Epithelial cell of alveolus of lung (primary cell): ENCODE measurements around the gene MYL6. TPM values are rescaled to one million over a fixed set of nuclear protein-coding genes. Genes with fewer than 3 reads are reported as not detected.

Experiments
- total RNA-seq: library from RNA; depleted of rRNA; stranded (reverse); fragments of >200 nt; gene quantifications from 2 replicates; pipeline ENCODE4 v1.2.1, GENCODE V29; 2015

The MYL6 gene
- total RNA-seq, result 1,228 and 2,927 TPM in 2 replicates

DNA sequence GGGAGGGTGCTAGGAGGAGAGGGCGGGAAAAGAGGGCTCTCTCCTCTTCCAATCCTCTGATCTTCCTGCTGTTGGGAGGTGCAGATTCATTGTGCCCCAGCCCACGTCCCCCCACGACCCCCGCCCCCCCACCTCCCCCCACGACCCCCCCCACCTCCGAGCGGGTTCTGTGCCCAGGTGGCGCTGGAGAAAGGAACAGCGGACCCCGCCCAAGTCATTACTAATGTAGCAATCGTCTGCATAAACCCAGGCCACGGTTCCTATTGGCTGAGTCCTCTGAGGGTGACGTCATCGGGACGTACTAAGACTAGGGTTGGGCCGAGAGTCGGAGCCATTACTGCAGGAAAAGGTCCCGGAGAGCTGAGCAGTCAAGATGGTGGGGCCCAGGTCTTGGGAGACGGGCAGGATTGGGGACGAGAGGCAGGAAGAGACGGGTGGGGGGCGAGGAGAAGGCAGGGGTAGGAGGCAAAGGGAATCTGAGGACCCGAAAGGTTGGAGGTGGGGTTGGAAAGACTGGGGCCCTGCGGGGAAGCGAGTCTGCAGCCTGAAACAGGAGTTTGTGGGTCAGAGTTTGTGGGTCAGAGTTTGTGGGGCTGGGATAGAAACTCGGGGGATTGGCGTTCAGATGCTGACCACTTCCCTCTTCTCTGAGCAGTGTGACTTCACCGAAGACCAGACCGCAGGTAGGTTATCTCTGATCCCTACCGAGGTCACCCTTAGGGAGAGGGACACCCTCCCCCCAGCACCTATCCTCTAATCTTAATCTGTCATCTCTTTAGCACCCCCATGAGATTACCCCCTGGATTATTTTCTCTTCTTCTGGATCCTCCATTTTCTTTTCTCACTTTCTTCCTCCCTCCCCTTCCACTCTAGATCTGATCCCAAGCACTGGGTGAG, at the start of gene MYL6:
MYL6 (plus strand) TSS at position 331 of the 897 bp plus-strand sequence; CDS start at position 374, 43 bp downstream.

DNA sequence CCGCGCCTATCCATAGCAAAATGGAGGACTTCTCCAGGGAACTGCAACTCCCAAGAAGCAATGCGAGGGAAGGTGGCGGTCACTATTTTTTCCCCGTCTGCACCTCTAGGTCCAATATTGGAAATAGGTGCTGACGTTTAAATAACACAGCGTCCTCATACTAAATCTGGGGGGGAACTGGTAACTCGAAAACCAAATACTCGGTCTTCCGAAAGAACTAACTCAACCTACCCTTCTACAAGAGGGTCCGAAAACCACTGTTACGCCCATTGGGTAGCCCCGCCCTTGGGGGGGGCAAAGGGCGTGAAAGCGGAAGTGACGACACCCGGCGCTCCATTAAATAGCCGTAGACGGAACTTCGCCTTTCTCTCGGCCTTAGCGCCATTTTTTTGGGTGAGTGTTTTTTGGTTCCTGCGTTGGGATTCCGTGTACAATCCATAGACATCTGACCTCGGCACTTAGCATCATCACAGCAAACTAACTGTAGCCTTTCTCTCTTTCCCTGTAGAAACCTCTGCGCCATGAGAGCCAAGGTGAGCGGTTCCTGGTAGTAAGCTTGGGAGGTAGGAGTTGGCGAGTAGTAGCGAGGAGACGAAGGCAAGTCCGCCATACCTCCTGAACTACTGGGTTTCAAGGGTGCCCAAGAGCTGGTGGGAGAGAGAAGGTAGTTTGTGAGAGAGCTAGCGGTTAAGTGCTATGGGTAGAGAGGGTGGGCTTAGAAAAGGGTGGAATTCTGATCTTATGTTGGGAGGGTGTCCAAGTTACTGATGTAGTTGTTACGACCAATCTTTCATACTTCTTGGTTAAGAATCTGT, 41.7 kb upstream of the MYL6 start, which contains the start of gene RPL41:
RPL41 (plus strand) TSS at position 367 of the 815 bp plus-strand sequence.

GRCh38 chr12:56117778-56118687, 40.1 kb upstream of the MYL6 start, which contains the start of gene ZC3H10:
TSS of gene ZC3H10 (plus strand) at chr12:56118266. CDS start at chr12:56120563, 2,297 bp downstream.

GRCh38 chr12:56127888-56128669, 30.1 kb upstream of the MYL6 start, which contains the start of gene ESYT1:
TSS of gene ESYT1 (plus strand) at chr12:56128267. CDS start at chr12:56128320, 53 bp downstream.

GRCh38 chr12:56152132-56152755, 5.9 kb upstream of the MYL6 start, which contains the start of gene MYL6B:
TSS of gene MYL6B (plus strand) at chr12:56152587. CDS start at chr12:56153919, 1,332 bp downstream.

GRCh38 chr12:56189099-56189917, 31.1 kb downstream of the MYL6 start, which contains the start of gene SMARCC2:
TSS of gene SMARCC2 (minus strand) at chr12:56189483. CDS start at chr12:56189461, 22 bp downstream.

Other genes with a start within 250 kb of the MYL6 start
- 30.9 and 31.5 TPM in 2 replicates for gene PYM1, start 230.5 kb upstream of the MYL6 start, total RNA-seq
- 14.8 and 31.3 TPM in 2 replicates for gene DGKA, start 227.2 kb upstream of the MYL6 start, total RNA-seq
- 1.7 and 18.7 TPM in 2 replicates for gene PMEL, start 192.3 kb upstream of the MYL6 start, total RNA-seq
- gene CDK2, start 191.5 kb upstream of the MYL6 start, total RNA-seq, result 24.5 and 46.2 TPM in 2 replicates
- 56.6 and 74.1 TPM in 2 replicates for gene RAB5B, start 184.3 kb upstream of the MYL6 start, total RNA-seq
- gene SUOX, start 161.1 kb upstream of the MYL6 start, total RNA-seq, result 11.4 and 31.9 TPM in 2 replicates
- gene IKZF4, start 137.3 kb upstream of the MYL6 start, total RNA-seq, result 2.6 and 8.1 TPM in 2 replicates
- 1,233 and 1,614 TPM in 2 replicates for gene RPS26, start 116.4 kb upstream of the MYL6 start, total RNA-seq
- 0.64 and 1.8 TPM in 2 replicates for gene ERBB3, start 78.2 kb upstream of the MYL6 start, total RNA-seq
- gene PA2G4, start 53.8 kb upstream of the MYL6 start, total RNA-seq, result 98.1 and 145 TPM in 2 replicates
- 2,965 and 4,023 TPM in 2 replicates for gene RPL41, start 41.7 kb upstream of the MYL6 start, total RNA-seq
- 3.4 and 5.0 TPM in 2 replicates for gene ZC3H10, start 40.1 kb upstream of the MYL6 start, total RNA-seq
- 81.4 and 171 TPM in 2 replicates for gene ESYT1, start 30.1 kb upstream of the MYL6 start, total RNA-seq
- gene MYL6B, start 5.8 kb upstream of the MYL6 start, total RNA-seq, result 112 and 142 TPM in 2 replicates
- 27.5 and 43.8 TPM in 2 replicates for gene SMARCC2, start 31.1 kb downstream of the MYL6 start, total RNA-seq
- 57.2 and 76.5 TPM in 2 replicates for gene RNF41, start 63.6 kb downstream of the MYL6 start, total RNA-seq
- gene NABP2, start 66.0 kb downstream of the MYL6 start, total RNA-seq, result 48.4 and 60.4 TPM in 2 replicates
- gene SLC39A5, start 71.7 kb downstream of the MYL6 start, total RNA-seq, result not detected in 2 replicates
- 14.5 and 16.9 TPM in 2 replicates for gene ANKRD52, start 100.0 kb downstream of the MYL6 start, total RNA-seq
- gene COQ10A, start 108.6 kb downstream of the MYL6 start, total RNA-seq, result 8.8 and 11.3 TPM in 2 replicates
- gene CS, start 142.0 kb downstream of the MYL6 start, total RNA-seq, result 109 and 134 TPM in 2 replicates
- gene CNPY2, start 157.6 kb downstream of the MYL6 start, total RNA-seq, result 95.7 and 112 TPM in 2 replicates
- gene PAN2, start 175.6 kb downstream of the MYL6 start, total RNA-seq, result 9.1 and 38.4 TPM in 2 replicates
- 0.13 and 0.56 TPM in 2 replicates for gene IL23A, start 180.5 kb downstream of the MYL6 start, total RNA-seq
- 90.0 and 173 TPM in 2 replicates for gene STAT2, start 201.7 kb downstream of the MYL6 start, total RNA-seq
- gene APOF, start 204.5 kb downstream of the MYL6 start, total RNA-seq, result not detected in 2 replicates